Embryonic facial prominence (tissue), 1 donor: ENCODE data around the gene HAGHL.

ENCODE experiments used
- DNase-seq: peaks from one replicate; pipeline ENCODE4 v3.0.0-alpha.2; 2016; ENCODE audit errors: extremely low spot score

Gene HAGHL

DNA sequence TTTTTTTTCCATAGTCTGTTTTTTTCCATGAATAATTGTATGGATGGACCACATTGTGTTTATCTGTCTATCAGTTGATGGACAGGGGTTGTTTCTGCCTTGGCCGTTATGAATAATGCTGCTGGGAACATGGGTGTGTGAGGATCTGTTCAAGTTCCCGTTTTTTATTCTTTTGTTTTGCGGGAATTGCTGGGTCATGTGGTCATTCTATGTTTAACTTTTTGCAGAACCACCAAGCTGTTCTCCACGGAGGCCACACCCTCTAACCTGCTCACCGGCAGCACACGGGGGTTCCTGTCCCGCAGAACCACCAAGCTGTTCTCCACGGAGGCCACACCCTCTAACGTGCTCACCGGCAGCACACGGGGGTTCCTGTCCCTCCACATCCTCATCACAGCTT is 27.8 kb downstream of the HAGHL start:
- no peak for DNase-seq

DNA sequence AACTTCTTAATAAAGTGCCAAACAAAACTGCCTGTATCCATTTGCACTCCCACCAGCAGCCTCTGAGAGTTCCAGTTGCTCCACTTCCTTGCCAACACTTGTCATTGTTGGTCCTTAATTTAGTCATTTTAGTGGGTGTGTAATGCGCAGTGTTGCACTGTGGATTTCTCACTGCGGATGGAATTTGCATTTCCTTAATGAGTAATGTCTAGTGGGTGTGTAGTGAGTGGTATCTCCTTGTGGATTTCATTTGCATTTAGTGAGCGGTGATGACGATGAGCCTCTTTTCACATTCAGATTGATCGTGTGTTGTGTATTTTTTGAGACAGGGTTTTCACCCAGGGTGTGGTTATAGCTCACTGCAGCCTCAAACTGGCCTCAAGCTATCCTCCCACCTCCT is 29.5 kb downstream of the HAGHL start:
- DNase-seq: no peak

DNA sequence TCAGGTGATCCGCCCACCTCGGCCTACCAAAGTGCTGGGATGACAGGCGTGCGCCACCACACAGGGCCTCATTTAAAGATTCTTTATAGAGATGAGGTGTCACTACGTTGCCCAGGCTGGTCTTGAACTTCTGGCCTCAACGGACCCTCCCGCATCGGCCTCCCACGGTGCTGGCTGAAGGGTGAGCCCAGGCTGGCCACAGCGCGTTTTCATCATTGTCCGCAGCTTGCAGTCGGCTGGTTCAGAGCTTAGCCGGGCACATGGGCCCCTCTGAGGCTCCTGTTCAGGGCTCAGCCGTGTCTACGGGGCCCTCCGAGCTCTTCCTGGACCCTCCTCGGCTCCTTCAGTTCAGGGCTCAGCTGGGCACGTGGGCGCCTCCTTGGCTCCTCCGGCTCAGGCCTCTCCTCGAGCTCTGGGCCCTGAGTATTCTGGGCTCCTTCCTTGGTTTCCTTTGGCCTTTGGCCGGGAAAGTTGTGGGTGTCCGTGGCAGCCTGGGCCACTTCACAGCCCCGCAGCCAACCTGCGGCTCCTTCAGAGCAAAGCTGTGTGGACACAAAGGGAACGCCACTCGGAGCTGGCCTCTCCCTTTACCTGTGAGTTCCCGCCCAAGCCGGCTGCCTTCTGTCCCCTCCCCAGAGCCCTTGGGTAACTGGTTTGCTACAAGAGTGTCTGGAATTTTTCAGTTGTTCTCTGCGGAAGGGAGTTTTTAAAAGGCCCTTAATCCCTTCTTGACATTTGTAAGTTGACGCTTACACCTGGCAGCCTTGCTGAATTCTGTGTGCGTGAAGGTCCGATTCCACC is 32.4 kb downstream of the HAGHL start:
- DNase-seq: no peak

- DNase-seq: no peak
These were observed 33.2 kb downstream of the HAGHL start for GRCh38 chr16:760065-760464.

GRCh38 chr16:760545-761343 is 33.8 kb downstream of the HAGHL start, which contains the start of gene MSLN:
TSS of gene MSLN (plus strand) at chr16:760734. CDS start at chr16:762681, 1,947 bp downstream.
- DNase-seq: no peak

- DNase-seq: no peak
These were observed 35.0 kb downstream of the HAGHL start for GRCh38 chr16:761625-762513.

- DNase-seq: no peak
These were observed 35.8 kb downstream of the HAGHL start for GRCh38 chr16:762595-763268.

- no peak for DNase-seq
These were observed 36.7 kb downstream of the HAGHL start for GRCh38 chr16:763369-764183.

- DNase-seq: no peak
These were observed 37.4 kb downstream of the HAGHL start for GRCh38 chr16:764184-764750.

DNA sequence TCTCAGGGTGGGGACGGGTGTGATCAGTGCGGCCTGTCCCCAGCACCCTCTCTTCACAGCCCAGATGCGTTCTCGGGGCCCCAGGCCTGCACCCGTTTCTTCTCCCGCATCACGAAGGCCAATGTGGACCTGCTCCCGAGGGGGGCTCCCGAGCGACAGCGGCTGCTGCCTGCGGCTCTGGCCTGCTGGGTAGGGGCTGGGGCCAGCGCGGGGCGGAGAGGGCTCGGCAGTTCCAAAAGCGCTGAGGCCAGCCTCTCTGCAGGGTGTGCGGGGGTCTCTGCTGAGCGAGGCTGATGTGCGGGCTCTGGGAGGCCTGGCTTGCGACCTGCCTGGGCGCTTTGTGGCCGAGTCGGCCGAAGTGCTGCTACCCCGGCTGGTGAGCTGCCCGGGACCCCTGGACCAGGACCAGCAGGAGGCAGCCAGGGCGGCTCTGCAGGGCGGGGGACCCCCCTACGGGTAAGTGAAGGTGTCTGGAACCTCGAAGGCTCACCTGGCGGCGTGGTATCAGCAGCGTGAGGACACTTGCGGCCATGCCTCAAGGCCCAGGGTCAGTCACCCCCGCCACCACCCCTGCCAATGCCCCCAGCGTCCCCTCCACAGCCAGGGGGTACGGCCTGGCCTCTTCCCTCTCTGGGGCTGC is 38.1 kb downstream of the HAGHL start:
- DNase-seq: no peak

DNA sequence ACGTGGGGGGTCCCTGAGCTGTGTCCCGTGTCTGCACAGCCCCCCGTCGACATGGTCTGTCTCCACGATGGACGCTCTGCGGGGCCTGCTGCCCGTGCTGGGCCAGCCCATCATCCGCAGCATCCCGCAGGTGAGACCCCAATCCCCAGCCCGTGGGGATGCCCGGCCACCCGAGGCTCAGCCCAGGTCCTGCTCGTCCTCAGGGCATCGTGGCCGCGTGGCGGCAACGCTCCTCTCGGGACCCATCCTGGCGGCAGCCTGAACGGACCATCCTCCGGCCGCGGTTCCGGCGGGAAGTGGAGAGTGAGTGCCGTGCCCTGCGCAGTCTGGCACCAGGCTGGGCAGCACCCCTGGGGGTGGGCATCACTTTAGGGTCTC is 38.6 kb downstream of the HAGHL start:
- DNase-seq: no peak

DNA sequence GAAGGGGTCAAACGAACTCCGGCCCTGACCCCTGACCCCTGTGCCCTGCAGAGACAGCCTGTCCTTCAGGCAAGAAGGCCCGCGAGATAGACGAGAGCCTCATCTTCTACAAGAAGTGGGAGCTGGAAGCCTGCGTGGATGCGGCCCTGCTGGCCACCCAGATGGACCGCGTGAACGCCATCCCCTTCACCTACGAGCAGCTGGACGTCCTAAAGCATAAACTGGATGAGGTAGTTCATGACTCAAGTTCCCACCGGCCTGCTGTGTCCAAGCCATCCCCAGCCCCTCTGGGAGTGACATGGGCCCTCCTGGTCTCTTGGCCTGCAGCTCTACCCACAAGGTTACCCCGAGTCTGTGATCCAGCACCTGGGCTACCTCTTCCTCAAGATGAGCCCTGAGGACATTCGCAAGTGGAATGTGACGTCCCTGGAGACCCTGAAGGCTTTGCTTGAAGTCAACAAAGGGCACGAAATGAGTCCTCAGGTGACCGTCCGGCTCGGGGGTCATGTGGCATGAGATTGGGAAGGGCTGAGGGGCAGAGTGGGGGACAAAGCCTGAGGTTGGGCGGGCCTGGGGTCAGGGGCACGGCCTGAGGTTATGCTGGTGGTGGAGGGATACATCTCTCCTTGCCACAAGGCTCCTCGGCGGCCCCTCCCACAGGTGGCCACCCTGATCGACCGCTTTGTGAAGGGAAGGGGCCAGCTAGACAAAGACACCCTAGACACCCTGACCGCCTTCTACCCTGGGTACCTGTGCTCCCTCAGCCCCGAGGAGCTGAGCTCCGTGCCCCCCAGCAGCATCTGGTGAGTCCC is 39.3 kb downstream of the HAGHL start:
- no peak for DNase-seq

- no peak for DNase-seq
These were observed 40.1 kb downstream of the HAGHL start for GRCh38 chr16:766820-767640.

GRCh38 chr16:767743-768235 is 40.9 kb downstream of the HAGHL start:
- no peak for DNase-seq

DNA sequence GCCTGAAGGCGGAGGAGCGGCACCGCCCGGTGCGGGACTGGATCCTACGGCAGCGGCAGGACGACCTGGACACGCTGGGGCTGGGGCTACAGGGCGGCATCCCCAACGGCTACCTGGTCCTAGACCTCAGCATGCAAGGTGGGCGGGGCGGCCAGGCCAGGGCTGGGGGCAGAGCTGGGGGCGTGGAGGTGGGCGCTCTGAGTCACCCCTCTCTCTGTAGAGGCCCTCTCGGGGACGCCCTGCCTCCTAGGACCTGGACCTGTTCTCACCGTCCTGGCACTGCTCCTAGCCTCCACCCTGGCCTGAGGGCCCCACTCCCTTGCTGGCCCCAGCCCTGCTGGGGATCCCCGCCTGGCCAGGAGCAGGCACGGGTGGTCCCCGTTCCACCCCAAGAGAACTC is 41.5 kb downstream of the HAGHL start:
- no peak for DNase-seq

- DNase-seq: no peak
These were observed 42.4 kb downstream of the HAGHL start for GRCh38 chr16:769184-769784.

DNA sequence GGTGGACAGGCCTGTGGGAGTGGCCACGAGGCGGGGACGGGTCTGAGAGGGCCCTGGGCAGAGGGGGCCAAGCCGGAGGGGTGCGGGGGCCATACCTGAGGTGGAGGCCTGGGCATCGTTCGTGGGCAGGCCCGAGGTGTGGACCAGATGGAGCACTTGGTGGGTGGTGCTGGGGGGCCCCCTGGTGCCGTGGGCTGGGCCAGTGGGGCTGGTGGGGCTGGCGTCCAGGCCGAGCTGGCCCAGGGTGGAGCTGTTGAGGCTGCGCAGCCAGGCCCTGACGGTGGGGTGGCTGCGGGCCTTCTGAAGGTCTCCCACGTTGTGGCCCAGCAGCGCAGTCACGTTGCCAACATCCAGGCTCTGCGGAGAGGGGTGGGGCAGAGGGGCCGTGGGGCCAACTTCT is 43.0 kb downstream of the HAGHL start:
- no peak for DNase-seq
